ENCODE measurements around the gene PAK1.

Gene PAK1

DNA sequence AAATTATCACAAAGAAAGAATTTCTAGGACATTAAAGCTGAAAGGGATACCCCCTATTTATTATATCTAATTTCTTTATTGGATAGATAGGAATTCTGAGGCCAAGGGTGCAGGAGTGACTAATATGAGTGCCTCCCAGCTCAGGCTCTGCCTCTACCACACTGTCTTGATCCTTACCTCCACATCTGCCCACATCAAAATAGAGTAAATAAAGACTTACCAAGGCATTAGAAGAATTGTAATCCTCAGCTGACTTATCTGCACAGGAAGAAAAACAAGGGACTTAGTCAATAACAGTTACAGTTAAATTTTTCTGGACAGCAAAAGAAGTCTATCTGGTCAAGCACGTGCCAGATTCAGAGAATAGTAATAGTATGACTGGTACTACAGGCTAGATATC lies 99.8 kb downstream of the PAK1 start:
- Histone ChIP-seq H3K9ac (ENCODE audit: low read length in 2 of 2) (no peak overlapping the region), H3K36me3 (ENCODE audit: control insufficient read depth in 2 of 2, insufficient read depth in 2 of 2, low read length in 2 of 2) (peaks cover 11 to 22% of the 10 kb centered on the region in 2 donors), H3K4me3 (ENCODE audit: low read length in 2 of 2) (no peak overlapping the region), H3K9me3 (ENCODE audit: control insufficient read depth in 2 of 2, low read length in 2 of 2) (no peaks in the 10 kb centered on the region), H3K4me1 (ENCODE audit: control insufficient read depth, insufficient read depth, low read length) (no peaks in the 10 kb centered on the region), H3K27me3 (ENCODE audit: control insufficient read depth in 1 of 2, insufficient read depth in 2 of 2, low read length in 2 of 2) (no peaks in the 10 kb centered on the region), H3K27ac (ENCODE audit: low read length) (no peak overlapping the region)

GRCh38 chr11:77372726-77373125 lies 101.2 kb downstream of the PAK1 start:
- no peaks in the 10 kb centered on the region for H3K27me3 ChIP-seq (ENCODE audit: control insufficient read depth in 1 of 2, insufficient read depth in 2 of 2, low read length in 2 of 2)
- no peak overlapping the region for H3K27ac ChIP-seq (ENCODE audit: low read length)
- H3K36me3 ChIP-seq (ENCODE audit: control insufficient read depth in 2 of 2, insufficient read depth in 2 of 2, low read length in 2 of 2): peaks cover 1 to 23% of the 10 kb centered on the region in 2 donors
- H3K4me1 ChIP-seq (ENCODE audit: control insufficient read depth, insufficient read depth, low read length): no peaks in the 10 kb centered on the region
- H3K9ac ChIP-seq (ENCODE audit: low read length in 2 of 2): no peak overlapping the region
- H3K9me3 ChIP-seq (ENCODE audit: control insufficient read depth in 2 of 2, low read length in 2 of 2): no peaks in the 10 kb centered on the region
- no peak overlapping the region for H3K4me3 ChIP-seq (ENCODE audit: low read length in 2 of 2)

DNA sequence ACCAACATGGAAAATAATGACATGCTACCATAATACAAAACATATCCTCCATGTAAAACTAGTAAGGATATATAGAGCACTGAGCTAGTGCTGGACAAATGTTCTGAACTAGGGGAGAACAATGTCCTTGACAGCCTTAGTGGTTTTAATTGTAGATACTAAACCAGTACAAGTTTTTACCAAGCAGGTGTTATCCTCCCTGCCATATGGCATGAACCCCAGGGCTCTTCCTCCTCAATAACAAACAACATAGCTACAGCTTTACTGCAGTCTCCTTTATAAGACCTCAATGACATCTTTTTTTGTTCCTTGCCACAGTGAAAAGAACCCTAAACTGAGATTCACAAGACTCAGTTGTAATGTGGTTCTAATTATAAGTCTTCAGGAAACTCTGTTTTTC lies 102.2 kb downstream of the PAK1 start:
- H3K9me3 ChIP-seq (ENCODE audit: control insufficient read depth in 2 of 2, low read length in 2 of 2): no peaks in the 10 kb centered on the region
- peaks cover 0 to 20% of the 10 kb centered on the region in 2 donors for H3K36me3 ChIP-seq (ENCODE audit: control insufficient read depth in 2 of 2, insufficient read depth in 2 of 2, low read length in 2 of 2)
- H3K9ac ChIP-seq (ENCODE audit: low read length in 2 of 2): no peak overlapping the region
- H3K27me3 ChIP-seq (ENCODE audit: control insufficient read depth in 1 of 2, insufficient read depth in 2 of 2, low read length in 2 of 2): no peaks in the 10 kb centered on the region
- no peak overlapping the region for H3K4me3 ChIP-seq (ENCODE audit: low read length in 2 of 2)
- H3K27ac ChIP-seq (ENCODE audit: low read length): no peak overlapping the region
- no peaks in the 10 kb centered on the region for H3K4me1 ChIP-seq (ENCODE audit: control insufficient read depth, insufficient read depth, low read length)

GRCh38 chr11:77370217-77370616 lies 103.7 kb downstream of the PAK1 start:
- H3K9ac ChIP-seq (ENCODE audit: low read length in 2 of 2): no peak overlapping the region
- no peaks in the 10 kb centered on the region for H3K9me3 ChIP-seq (ENCODE audit: control insufficient read depth in 2 of 2, low read length in 2 of 2)
- peaks cover 0 to 20% of the 10 kb centered on the region in 2 donors for H3K36me3 ChIP-seq (ENCODE audit: control insufficient read depth in 2 of 2, insufficient read depth in 2 of 2, low read length in 2 of 2)
- no peaks in the 10 kb centered on the region for H3K4me1 ChIP-seq (ENCODE audit: control insufficient read depth, insufficient read depth, low read length)
- H3K27me3 ChIP-seq (ENCODE audit: control insufficient read depth in 1 of 2, insufficient read depth in 2 of 2, low read length in 2 of 2): no peaks in the 10 kb centered on the region
- H3K27ac ChIP-seq (ENCODE audit: low read length): no peak overlapping the region
- H3K4me3 ChIP-seq (ENCODE audit: low read length in 2 of 2): no peak overlapping the region

- Histone ChIP-seq H3K9me3 (ENCODE audit: control insufficient read depth in 2 of 2, low read length in 2 of 2) (no peaks in the 10 kb centered on the region), H3K36me3 (ENCODE audit: control insufficient read depth in 2 of 2, insufficient read depth in 2 of 2, low read length in 2 of 2) (peaks cover 8 to 12% of the 10 kb centered on the region in 2 donors), H3K9ac (ENCODE audit: low read length in 2 of 2) (no peak overlapping the region), H3K4me1 (ENCODE audit: control insufficient read depth, insufficient read depth, low read length) (no peaks in the 10 kb centered on the region), H3K4me3 (ENCODE audit: low read length in 2 of 2) (no peak overlapping the region), H3K27ac (ENCODE audit: low read length) (no peak overlapping the region), H3K27me3 (ENCODE audit: control insufficient read depth in 1 of 2, insufficient read depth in 2 of 2, low read length in 2 of 2) (no peaks in the 10 kb centered on the region)
Observed at GRCh38 chr11:77361184-77361583, 112.7 kb downstream of the PAK1 start.

DNA sequence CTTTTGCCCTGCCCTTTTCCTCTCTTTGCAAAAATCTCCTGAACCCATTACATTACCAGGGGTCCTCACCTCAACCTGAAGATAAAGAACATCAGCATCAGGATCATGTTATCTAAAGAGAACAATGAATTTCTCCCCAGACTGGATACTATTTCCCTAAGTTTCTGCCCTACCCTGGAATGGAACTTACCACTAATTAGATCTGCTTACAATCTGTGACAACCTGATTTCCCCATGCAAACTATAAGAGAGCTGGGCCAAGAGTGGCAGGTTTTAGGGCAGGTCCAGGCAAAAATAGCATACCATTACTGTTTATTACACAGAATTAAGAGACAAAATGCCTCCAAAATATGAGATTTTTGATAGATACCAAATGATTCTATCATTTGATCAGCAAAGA lies 114.4 kb downstream of the PAK1 start:
- Histone ChIP-seq H3K36me3 (ENCODE audit: control insufficient read depth in 2 of 2, insufficient read depth in 2 of 2, low read length in 2 of 2) (peaks cover 15% of the 10 kb centered on the region in 2 donors), H3K4me3 (ENCODE audit: low read length in 2 of 2) (no peak overlapping the region), H3K9ac (ENCODE audit: low read length in 2 of 2) (no peak overlapping the region), H3K27ac (ENCODE audit: low read length) (no peak overlapping the region), H3K4me1 (ENCODE audit: control insufficient read depth, insufficient read depth, low read length) (no peaks in the 10 kb centered on the region), H3K27me3 (ENCODE audit: control insufficient read depth in 1 of 2, insufficient read depth in 2 of 2, low read length in 2 of 2) (no peaks in the 10 kb centered on the region), H3K9me3 (ENCODE audit: control insufficient read depth in 2 of 2, low read length in 2 of 2) (no peaks in the 10 kb centered on the region)

- peaks cover 9 to 11% of the 10 kb centered on the region in 2 donors for H3K36me3 ChIP-seq (ENCODE audit: control insufficient read depth in 2 of 2, insufficient read depth in 2 of 2, low read length in 2 of 2)
- H3K9ac ChIP-seq (ENCODE audit: low read length in 2 of 2): no peak overlapping the region
Observed at GRCh38 chr11:77353131-77353530, 120.8 kb downstream of the PAK1 start.

GRCh38 chr11:77351281-77351886 lies 122.5 kb downstream of the PAK1 start:
- H3K9me3 ChIP-seq (ENCODE audit: control insufficient read depth in 2 of 2, low read length in 2 of 2): no peaks in the 10 kb centered on the region
- no peak overlapping the region for H3K27ac ChIP-seq (ENCODE audit: low read length)
- peaks cover 7 to 9% of the 10 kb centered on the region in 2 donors for H3K36me3 ChIP-seq (ENCODE audit: control insufficient read depth in 2 of 2, insufficient read depth in 2 of 2, low read length in 2 of 2)
- H3K9ac ChIP-seq (ENCODE audit: low read length in 2 of 2): no peak overlapping the region
- H3K4me1 ChIP-seq (ENCODE audit: control insufficient read depth, insufficient read depth, low read length): peaks cover 7% of the 10 kb centered on the region
- no peaks in the 10 kb centered on the region for H3K27me3 ChIP-seq (ENCODE audit: control insufficient read depth in 1 of 2, insufficient read depth in 2 of 2, low read length in 2 of 2)
- H3K4me3 ChIP-seq (ENCODE audit: low read length in 2 of 2): no peak overlapping the region

More at GRCh38 chr11:77353131-77353530, 120.8 kb downstream of the PAK1 start:
- peaks cover 7% of the 10 kb centered on the region for H3K4me1 ChIP-seq (ENCODE audit: control insufficient read depth, insufficient read depth, low read length)
- no peaks in the 10 kb centered on the region for H3K9me3 ChIP-seq (ENCODE audit: control insufficient read depth in 2 of 2, low read length in 2 of 2)
- H3K4me3 ChIP-seq (ENCODE audit: low read length in 2 of 2): no peak overlapping the region
- H3K27ac ChIP-seq (ENCODE audit: low read length): no peak overlapping the region
- H3K27me3 ChIP-seq (ENCODE audit: control insufficient read depth in 1 of 2, insufficient read depth in 2 of 2, low read length in 2 of 2): no peaks in the 10 kb centered on the region

- peaks cover 6 to 10% of the 10 kb centered on the region in 2 donors for H3K36me3 ChIP-seq (ENCODE audit: control insufficient read depth in 2 of 2, insufficient read depth in 2 of 2, low read length in 2 of 2)
- no peak overlapping the region for H3K4me3 ChIP-seq (ENCODE audit: low read length in 2 of 2)
- no peaks in the 10 kb centered on the region for H3K27me3 ChIP-seq (ENCODE audit: control insufficient read depth in 1 of 2, insufficient read depth in 2 of 2, low read length in 2 of 2)
- no peak overlapping the region for H3K27ac ChIP-seq (ENCODE audit: low read length)
- no peak overlapping the region for H3K9ac ChIP-seq (ENCODE audit: low read length in 2 of 2)
- H3K9me3 ChIP-seq (ENCODE audit: control insufficient read depth in 2 of 2, low read length in 2 of 2): no peaks in the 10 kb centered on the region
- H3K4me1 ChIP-seq (ENCODE audit: control insufficient read depth, insufficient read depth, low read length): no peaks in the 10 kb centered on the region
Observed at GRCh38 chr11:77347948-77348347, 125.9 kb downstream of the PAK1 start.

GRCh38 chr11:77346906-77347603 lies 126.8 kb downstream of the PAK1 start:
- no peak overlapping the region for H3K9ac ChIP-seq (ENCODE audit: low read length in 2 of 2)
- no peak overlapping the region for H3K27ac ChIP-seq (ENCODE audit: low read length)
- H3K9me3 ChIP-seq (ENCODE audit: control insufficient read depth in 2 of 2, low read length in 2 of 2): no peaks in the 10 kb centered on the region
- no peaks in the 10 kb centered on the region for H3K4me1 ChIP-seq (ENCODE audit: control insufficient read depth, insufficient read depth, low read length)
- no peaks in the 10 kb centered on the region for H3K27me3 ChIP-seq (ENCODE audit: control insufficient read depth in 1 of 2, insufficient read depth in 2 of 2, low read length in 2 of 2)
- H3K4me3 ChIP-seq (ENCODE audit: low read length in 2 of 2): no peak overlapping the region
- peaks cover 10 to 11% of the 10 kb centered on the region in 2 donors for H3K36me3 ChIP-seq (ENCODE audit: control insufficient read depth in 2 of 2, insufficient read depth in 2 of 2, low read length in 2 of 2)

GRCh38 chr11:77345621-77346020 lies 128.3 kb downstream of the PAK1 start:
- H3K4me3 ChIP-seq (ENCODE audit: low read length in 2 of 2): no peak overlapping the region
- no peaks in the 10 kb centered on the region for H3K27me3 ChIP-seq (ENCODE audit: control insufficient read depth in 1 of 2, insufficient read depth in 2 of 2, low read length in 2 of 2)
- H3K36me3 ChIP-seq (ENCODE audit: control insufficient read depth in 2 of 2, insufficient read depth in 2 of 2, low read length in 2 of 2): peaks cover 10 to 11% of the 10 kb centered on the region in 2 donors
- H3K4me1 ChIP-seq (ENCODE audit: control insufficient read depth, insufficient read depth, low read length): no peaks in the 10 kb centered on the region
- H3K9ac ChIP-seq (ENCODE audit: low read length in 2 of 2): no peak overlapping the region
- H3K27ac ChIP-seq (ENCODE audit: low read length): no peak overlapping the region
- no peaks in the 10 kb centered on the region for H3K9me3 ChIP-seq (ENCODE audit: control insufficient read depth in 2 of 2, low read length in 2 of 2)

Data from stomach smooth muscle (tissue), 2 donors.